SK-N-SH (cell line): ENCODE measurements around the gene ZSCAN12. TPM values are rescaled to one million over a fixed set of nuclear protein-coding genes. Genes with fewer than 3 reads are reported as not detected.

Source experiments
- CTCF ChIA-PET: fragments of 300-600, 350-600 bp; formaldehyde crosslinking; extraction: SDS; loops from one replicate; lab custom pipeline; 2021; lab: Yijun Ruan, JAX
- POLR2A ChIA-PET: fragments of 350-600 bp; sonication (Branson Sonifier 250); formaldehyde crosslinking; extraction: SDS; loops from one replicate; lab custom pipeline; 2020; ENCODE audit warnings: antibody characterized with exemption, inconsistent platforms; lab: Yijun Ruan, JAX
- DNase-seq: peaks from one replicate; pipeline ENCODE4 v3.0.0; 2012
- H2AFZ ChIP-seq: fragments of 200-600 bp; sonication (generic); 2 replicates; pipeline ENCODE4 v1.8.1; 2016; ENCODE audit warnings: antibody characterized with exemption, mild to moderate bottlenecking, low read depth
- H3F3A ChIP-seq: fragments of 200-600 bp; sonication (generic); replicated peaks from 2 replicates; pipeline ENCODE3; 2016; ENCODE audit warnings: antibody characterized with exemption, mild to moderate bottlenecking; ENCODE audit not compliant: insufficient read depth
- H3K27ac ChIP-seq, 2 experiments: fragments of 200-500 bp in 1 of 2; fragments of 200-600 bp in 1 of 2; sonication (Bioruptor generic) in 1 of 2; sonication (generic), shearing (Covaris generic) in 1 of 2; 2 replicates each; pipeline versions ENCODE4 v1.5.1 to v1.6.1; 2014 to 2016; ENCODE audit warnings: low read depth in 2 of 2, inconsistent platforms in 1 of 2, low read length in 1 of 2, mild to moderate bottlenecking in 1 of 2, mixed read lengths in 1 of 2
- H3K27me3 ChIP-seq: fragments of 200-600 bp; sonication (generic), shearing (Covaris generic); 2 replicates; pipeline ENCODE4 v1.6.1; 2016; ENCODE audit warnings: mixed run types; ENCODE audit not compliant: insufficient read depth
- H3K36me3 ChIP-seq, 2 experiments: fragments of 200-500 bp in 1 of 2; fragments of 200-600 bp in 1 of 2; sonication (Bioruptor generic) in 1 of 2; sonication (generic) in 1 of 2; replicated peaks in 1 of 2; 2 replicates each; pipeline versions ENCODE3 to v1.5.1; 2014 to 2016; ENCODE audit warnings: low read length in 1 of 2, mild to moderate bottlenecking in 1 of 2; ENCODE audit not compliant: insufficient read depth in 2 of 2, control insufficient read depth in 1 of 2
- H3K4me1 ChIP-seq, 2 experiments: fragments of 200-500 bp in 1 of 2; fragments of 200-600 bp in 1 of 2; sonication (Bioruptor generic) in 1 of 2; sonication (generic), shearing (Covaris generic) in 1 of 2; 2 replicates each; pipeline versions ENCODE4 v1.5.1 to v1.6.1; 2014 to 2016; ENCODE audit warnings: low read depth in 1 of 2, low read length in 1 of 2, mixed run types in 1 of 2; ENCODE audit not compliant: insufficient read depth in 2 of 2, control insufficient read depth in 1 of 2
- H3K4me2 ChIP-seq: fragments of 200-600 bp; sonication (generic), shearing (Covaris generic); 2 replicates; pipeline ENCODE4 v1.6.1; 2017; ENCODE audit warnings: mixed run types
- H3K4me3 ChIP-seq, 2 experiments: fragments of 200-500 bp in 1 of 2; fragments of 200-600 bp in 1 of 2; sonication (Bioruptor generic) in 1 of 2; sonication (generic), shearing (Covaris generic) in 1 of 2; 2 replicates each; pipeline versions ENCODE4 v1.5.1 to v1.8.1; 2014 to 2016; ENCODE audit warnings: low read depth in 2 of 2, inconsistent platforms in 1 of 2, low read length in 1 of 2, mild to moderate bottlenecking in 1 of 2, mixed read lengths in 1 of 2, moderate library complexity in 1 of 2
- H3K79me2 ChIP-seq: fragments of 200-600 bp; sonication (generic); 2 replicates; pipeline ENCODE4 v1.8.1; 2017; ENCODE audit warnings: mild to moderate bottlenecking; ENCODE audit not compliant: insufficient read depth
- H3K9ac ChIP-seq: fragments of 200-600 bp; sonication (generic); 2 replicates; pipeline ENCODE4 v1.6.1; 2017; ENCODE audit warnings: mixed run types
- H3K9me2 ChIP-seq: fragments of 200-600 bp; sonication (generic); 2 replicates; pipeline ENCODE4 v1.6.1; 2017; ENCODE audit warnings: mixed run types
- H3K9me3 ChIP-seq: fragments of 200-600 bp; sonication (generic); 2 replicates; pipeline ENCODE4 v1.6.1; 2017; ENCODE audit warnings: mixed run types, mild to moderate bottlenecking, moderate library complexity
- H4K20me1 ChIP-seq: fragments of 200-600 bp; sonication (generic); 2 replicates; pipeline ENCODE4 v1.6.1; 2017; ENCODE audit warnings: mild to moderate bottlenecking, mixed run types; ENCODE audit not compliant: insufficient read depth
- CTCF ChIP-seq: fragments of 200-600 bp; sonication (generic); IDR thresholded peaks from 2 replicates; pipeline ENCODE4 v1.6.1; 2017; ENCODE audit warnings: antibody characterized with exemption, mild to moderate bottlenecking, moderate library complexity
- EP300 ChIP-seq, 2 experiments: IDR thresholded peaks; 2 replicates each; pipeline versions ENCODE4 v1.4.0 to v1.6.1; 2012; ENCODE audit warnings: borderline replicate concordance in 1 of 2, low read depth in 1 of 2, low read length in 1 of 2
- EZH2phosphoT487 ChIP-seq: fragments of 200-600 bp; sonication (generic); IDR thresholded peaks from 2 replicates; pipeline ENCODE4 v1.6.1; 2017; ENCODE audit warnings: low read depth, mixed run types, mild to moderate bottlenecking, antibody characterized with exemption, moderate library complexity, borderline replicate concordance
- FOSL2 ChIP-seq: IDR thresholded peaks from 2 replicates; pipeline ENCODE4 v1.4.0; 2012; ENCODE audit warnings: low read depth, mild to moderate bottlenecking, moderate library complexity, borderline replicate concordance
- FOXJ3 ChIP-seq: sonication (generic); formaldehyde crosslinking; IDR thresholded peaks from 2 replicates; pipeline ENCODE4 v1.5.1; 2020; ENCODE audit warnings: mild to moderate bottlenecking, missing genetic modification reagents
- FOXM1 ChIP-seq: IDR thresholded peaks from 2 replicates; pipeline ENCODE4 v1.4.0; 2012; ENCODE audit warnings: low read depth, mild to moderate bottlenecking
- GABPA ChIP-seq: IDR thresholded peaks from 2 replicates; pipeline ENCODE4 v1.4.0; 2012; ENCODE audit warnings: low read depth, mild to moderate bottlenecking
- GATA2 ChIP-seq: sonication (generic); formaldehyde crosslinking; IDR thresholded peaks from 2 replicates; pipeline ENCODE4 v1.5.0; 2020; ENCODE audit warnings: mild to moderate bottlenecking, missing genetic modification reagents
- IRF3 ChIP-seq: fragments of 150-350 bp; IDR thresholded peaks from 2 replicates; pipeline ENCODE4 v1.6.1; 2016; ENCODE audit warnings: mild to moderate bottlenecking, low read depth, low read length
- JUND ChIP-seq: IDR thresholded peaks from 2 replicates; pipeline ENCODE4 v1.4.0; 2012
- MAX ChIP-seq: IDR thresholded peaks from 2 replicates; pipeline ENCODE4 v1.4.0; 2012; ENCODE audit warnings: low read depth
- MXI1 ChIP-seq: IDR thresholded peaks from 2 replicates; pipeline ENCODE4 v1.6.1; 2012; ENCODE audit warnings: mild to moderate bottlenecking, low read depth, low read length, improper control_type of control experiment
- NFIC ChIP-seq: IDR thresholded peaks from 2 replicates; pipeline ENCODE4 v1.4.0; 2012; ENCODE audit warnings: borderline replicate concordance
- POLR2AphosphoS5 ChIP-seq: IDR thresholded peaks from 2 replicates; pipeline ENCODE4 v1.6.1; 2012; ENCODE audit warnings: low read depth, low read length
- RCOR1 ChIP-seq: fragments of 150-350 bp; IDR thresholded peaks from 2 replicates; pipeline ENCODE4 v1.6.1; 2017; ENCODE audit warnings: antibody characterized with exemption, low read length
- RFX5 ChIP-seq: IDR thresholded peaks from 2 replicates; pipeline ENCODE4 v1.6.1; 2012; ENCODE audit warnings: mild to moderate bottlenecking, improper control_type of control experiment, low read length
- RXRA ChIP-seq: IDR thresholded peaks from 2 replicates; pipeline ENCODE4 v1.4.0; 2012; ENCODE audit warnings: low read depth, mild to moderate bottlenecking, borderline replicate concordance
- SIN3A ChIP-seq: IDR thresholded peaks from 2 replicates; pipeline ENCODE4 v1.6.1; 2012; ENCODE audit warnings: low read depth, mild to moderate bottlenecking, low read length, moderate library complexity, borderline replicate concordance
- SMC3 ChIP-seq: IDR thresholded peaks from 2 replicates; pipeline ENCODE4 v1.6.1; 2012; ENCODE audit warnings: low read depth, low read length, improper control_type of control experiment
- TAF1 ChIP-seq: IDR thresholded peaks from 2 replicates; pipeline ENCODE4 v1.6.1; 2012; ENCODE audit warnings: low read depth, mild to moderate bottlenecking, low read length, moderate library complexity, borderline replicate concordance
- TCF12 ChIP-seq: IDR thresholded peaks from 2 replicates; pipeline ENCODE4 v1.4.0; 2012
- USF1 ChIP-seq: IDR thresholded peaks from 2 replicates; pipeline ENCODE4 v1.4.0; 2012; ENCODE audit warnings: low read depth, borderline replicate concordance
- YY1 ChIP-seq: IDR thresholded peaks from 2 replicates; pipeline ENCODE4 v1.4.0; 2012; ENCODE audit warnings: low read depth, mild to moderate bottlenecking
- ZBTB33 ChIP-seq: IDR thresholded peaks from 2 replicates; pipeline ENCODE4 v1.4.0; 2012; ENCODE audit warnings: low read depth, borderline replicate concordance
- WGBS: methylation state at CpG from one replicate; pipeline ENCODE4 v1.1.6; 2017; ENCODE audit warnings: low lambda C conversion rate; 5-methylcytosine and 5-hydroxymethylcytosine counted together
- polyA plus RNA-seq, 3 experiments: library from polyadenylated mRNA; depleted of rRNA; stranded (reverse); fragments of >200 nt; gene quantifications; 2 replicates each; pipeline ENCODE4 v1.2.3, GENCODE V29; 2012

ZSCAN12 gene
- polyA plus RNA-seq, 1 of the 3 experiments (the other 2 are of a cell fraction) = 1.6 TPM

- Histone ChIP-seq H3K4me2 (no peak overlapping the region), H3K4me3 (no peak overlapping the region), H3K36me3 (no peaks in the 10 kb centered on the region), H3K9me2 (no peaks in the 10 kb centered on the region), H3K9me3 (no peaks in the 10 kb centered on the region), H3K27me3 (peaks cover 6% of the 10 kb centered on the region; the same call in 1 of the 2 replicates), H2AFZ (no peak overlapping the region), H3K27ac (no peak overlapping the region), H3F3A (peaks cover 4% of the 10 kb centered on the region), H3K4me1 (peaks cover 0 to 6% of the 10 kb centered on the region in 2 experiments; a peak in 3 of 4 replicates), H3K9ac (no peak overlapping the region), H4K20me1 (no peaks in the 10 kb centered on the region), H3K79me2 (peaks cover 23% of the 10 kb centered on the region)
- ChIA-PET POLR2A (no interaction called here), CTCF (interaction anchor here (1.5 to 2.1 kb wide), 2 partner anchors 10 to 64 kb away, joined by 3 to 8 read pairs; no protein-coding TSS in a partner anchor)
- WGBS = 27% methylated on average over 2 of the region's 2 CpGs
- no peak for DNase-seq
- TF ChIP-seq RXRA (no peak), SIN3A (no peak), EZH2phosphoT487 (no peak), SMC3 (no peak), JUND (no peak), GATA2 (no peak), YY1 (no peak), IRF3 (no peak), FOXM1 (no peak), MAX (no peak), FOXJ3 (CRISPR knock-in tag) (no peak), USF1 (no peak), GABPA (no peak), TCF12 (no peak)
These were observed 52.4 kb downstream of the ZSCAN12 start for GRCh38 chr6:28347119-28347518.

- Histone ChIP-seq H3K4me3 (no peak overlapping the region), H3F3A (peaks cover 4% of the 10 kb centered on the region), H2AFZ (no peak overlapping the region), H3K9ac (no peak overlapping the region), H3K9me2 (no peaks in the 10 kb centered on the region), H3K36me3 (no peaks in the 10 kb centered on the region), H3K27ac (no peak overlapping the region), H3K9me3 (no peaks in the 10 kb centered on the region), H4K20me1 (no peaks in the 10 kb centered on the region), H3K27me3 (peaks cover 6% of the 10 kb centered on the region; the same call in 1 of the 2 replicates), H3K4me2 (no peak overlapping the region), H3K4me1 (no peaks in the 10 kb centered on the region; a peak in 1 of 4 replicates), H3K79me2 (peaks cover 4% of the 10 kb centered on the region; the same call in 1 of the 2 replicates)
- 78% methylated on average over 1 of the region's 1 CpG for WGBS
- CTCF ChIA-PET = interaction anchor here (0.6 kb wide), 1 partner anchor 78 kb away, joined by 3 read pairs; the partner anchor contains the start of gene ZSCAN26
- no peak for DNase-seq
- POLR2A ChIA-PET = interaction anchor here (1.0 kb wide), 1 partner anchor 13 kb away, joined by 3 read pairs; no protein-coding TSS in a partner anchor
- TF ChIP-seq YY1 (no peak), FOSL2 (no peak), RFX5 (no peak), SMC3 (no peak), MXI1 (no peak), FOXM1 (no peak), EZH2phosphoT487 (no peak), CTCF (no peak), JUND (no peak), RCOR1 (no peak), POLR2AphosphoS5 (no peak), RXRA (no peak), ZBTB33 (no peak), TAF1 (no peak), EP300 (IDR thresholded peaks at IDR 0.05; ENCODE audit: borderline replicate concordance in 1 of 2, low read depth in 1 of 2, low read length in 1 of 2) (no peak), NFIC (no peak)
These were observed 54.3 kb downstream of the ZSCAN12 start for GRCh38 chr6:28345201-28345600.
